PC-3 (cell line): ENCODE data around the gene SLC45A1.

ENCODE experiments used
- CTCF ChIP-seq: fragments of 300-600 bp; sonication (generic); conservative IDR thresholded peaks from 2 replicates; pipeline ENCODE4 v1.5.1; 2017; ENCODE audit warnings: antibody characterized with exemption, low read depth, mild to moderate bottlenecking, low read length
- EZH2phosphoT487 ChIP-seq: fragments of 300-600 bp; sonication (generic); IDR thresholded peaks from 2 replicates; pipeline ENCODE4 v1.6.1; 2018; ENCODE audit warnings: mild to moderate bottlenecking, antibody characterized with exemption, low read length, borderline replicate concordance

DNA sequence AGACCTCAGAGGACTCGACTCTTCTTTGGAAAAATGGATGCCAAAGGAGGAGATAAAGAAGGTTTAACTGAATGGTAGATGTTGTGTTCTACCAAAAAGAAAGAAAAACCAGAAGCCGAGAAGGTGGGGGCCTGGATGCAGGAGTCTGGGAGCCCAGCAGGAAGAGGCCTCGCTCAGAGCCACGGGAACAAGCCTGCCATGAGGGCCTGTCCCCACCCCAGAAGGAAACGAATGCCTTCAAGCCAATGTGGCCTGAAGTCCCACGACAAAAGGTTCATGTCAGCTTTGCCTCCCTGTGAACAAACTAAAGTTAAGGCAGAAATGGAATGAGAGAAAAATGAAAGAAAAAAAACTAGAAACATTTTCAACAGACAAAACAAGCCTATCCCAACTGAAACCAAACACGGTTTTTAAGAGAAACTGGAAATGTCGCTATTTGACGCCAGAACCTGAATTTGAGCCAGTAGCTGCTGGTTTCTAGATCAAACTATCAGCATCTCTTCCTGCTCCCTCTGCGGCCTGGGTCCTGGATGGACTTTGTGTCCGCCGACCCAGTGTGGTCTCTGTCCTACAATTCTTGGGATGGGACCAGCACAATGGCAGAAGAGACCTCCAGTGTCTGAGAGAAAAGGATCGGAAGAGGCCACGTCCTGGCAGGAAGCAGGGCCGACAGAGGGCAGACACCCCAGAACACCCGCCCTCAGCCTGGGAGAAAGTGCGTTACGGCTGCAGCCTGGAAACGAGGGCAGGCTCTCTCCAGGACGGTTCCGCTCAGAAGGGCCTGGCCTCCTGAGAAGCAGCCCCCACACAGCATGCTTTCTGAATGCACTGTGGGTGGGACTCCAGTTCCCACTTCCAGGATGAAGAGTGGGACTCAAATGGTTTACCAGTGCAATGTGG lies 35.2 kb downstream of the SLC45A1 start:
- TF ChIP-seq CTCF (no peak), EZH2phosphoT487 (no peak)
